GM21723 (cell line): ENCODE measurements around the gene ARF6.
"Not testable (repeated sequence)": the region's sequence is repeated elsewhere in the genome, so short reads cannot be mapped to it uniquely, and the experiment has no call there.

ENCODE experiments used
- ATAC-seq: cut with Tn5 transposase; IDR thresholded peaks from one replicate; pipeline ENCODE4 v1.9.1; 2021; ENCODE audit warnings: mild to moderate bottlenecking, moderate library complexity; ENCODE audit not compliant: unreplicated experiment

The ARF6 gene

GRCh38 chr14:49876563-49877127, 16.2 kb upstream of the ARF6 start:
- no peak for ATAC-seq

- ATAC-seq: peak; percentile 84
Measured at GRCh38 chr14:49879646-49880204, 13.2 kb upstream of the ARF6 start.

GRCh38 chr14:49880267-49881064, 12.4 kb upstream of the ARF6 start:
- no peak for ATAC-seq

- no peak for ATAC-seq
Measured at GRCh38 chr14:49881350-49882001, 11.4 kb upstream of the ARF6 start.

- ATAC-seq: no peak
Measured at GRCh38 chr14:49882826-49883694, 9.8 kb upstream of the ARF6 start.

GRCh38 chr14:49886523-49886922, 6.4 kb upstream of the ARF6 start:
- ATAC-seq: no peak

GRCh38 chr14:49888293-49888692, 4.6 kb upstream of the ARF6 start:
- ATAC-seq: no peak

- ATAC-seq: peak; percentile 47
Measured at GRCh38 chr14:49892301-49892635, 614 bp upstream of the ARF6 start.

- ATAC-seq: peak; percentile 47
Measured at GRCh38 chr14:49893309-49894213, 679 bp downstream of the ARF6 start.

GRCh38 chr14:49894214-49895107, 1.6 kb downstream of the ARF6 start:
- ATAC-seq: not testable (repeated sequence)

- no peak for ATAC-seq
Measured at GRCh38 chr14:49895480-49895879, 2.6 kb downstream of the ARF6 start.

GRCh38 chr14:49896272-49896671, 3.4 kb downstream of the ARF6 start:
- not testable (repeated sequence) for ATAC-seq

- ATAC-seq: no peak
Measured at GRCh38 chr14:49896966-49897365, 4.1 kb downstream of the ARF6 start.

- ATAC-seq: no peak
Measured at GRCh38 chr14:49897414-49897813, 4.5 kb downstream of the ARF6 start.

- ATAC-seq: no peak
Measured at GRCh38 chr14:49897965-49898364, 5.1 kb downstream of the ARF6 start.

- ATAC-seq: no peak
Measured at GRCh38 chr14:49898485-49898884, 5.6 kb downstream of the ARF6 start.

- no peak for ATAC-seq
Measured at GRCh38 chr14:49900973-49901372, 8.1 kb downstream of the ARF6 start.

GRCh38 chr14:49902679-49903246, 9.9 kb downstream of the ARF6 start:
- not testable (repeated sequence) for ATAC-seq

- ATAC-seq: no peak
Measured at GRCh38 chr14:49904270-49904669, 11.4 kb downstream of the ARF6 start.
